Erythroblast (primary cell): Measurements from ENCODE around the gene GPSM1.

Experiments
- GATA1 ChIP-seq: IDR thresholded peaks from 2 replicates; pipeline ENCODE4 v1.6.1; 2011; ENCODE audit warnings: low read depth, mild to moderate bottlenecking, control low read depth, low read length, moderate library complexity
- POLR2A ChIP-seq: IDR thresholded peaks from 2 replicates; pipeline ENCODE4 v1.6.1; 2011; ENCODE audit warnings: mild to moderate bottlenecking, low read length

- TF ChIP-seq POLR2A (no peak), GATA1 (no peak)
Measured at GRCh38 chr9:136355616-136356557, 28.5 kb downstream of the GPSM1 start.
